ENCODE data around the gene KBTBD2.

KBTBD2 gene

GRCh38 chr7:32896564-32897347 is 5.2 kb upstream of the KBTBD2 start:
- no peak for TF ChIP-seq CTCF (conservative IDR thresholded peaks at IDR 0.05; ENCODE audit: low read depth, low read length)
- no peaks in the 10 kb centered on the region for H3K36me3 ChIP-seq (ENCODE audit: insufficient read depth)

GRCh38 chr7:32894171-32894570 is 2.6 kb upstream of the KBTBD2 start:
- Histone ChIP-seq H3K9ac (no peak overlapping the region), H3K27ac (no peak overlapping the region), H3K4me1 (ENCODE audit: low read depth, poor library complexity, severe bottlenecking) (peaks cover 23% of the 10 kb centered on the region), H3K36me3 (ENCODE audit: insufficient read depth) (no peaks in the 10 kb centered on the region), H3K79me2 (ENCODE audit: insufficient read depth, low read depth) (peaks cover 17% of the 10 kb centered on the region), H3K27me3 (ENCODE audit: insufficient read depth, low read depth) (no peaks in the 10 kb centered on the region), H3K4me2 (0 out of 2 replicates have a peak overlapping the region, but pooled peaks have one; percentile 74), H4K20me1 (ENCODE audit: insufficient read depth) (no peaks in the 10 kb centered on the region), H3K4me3 (IDR thresholded peaks at IDR 0.05; ENCODE audit: insufficient read depth, low read depth, low read length) (no peak overlapping the region), H2AFZ (ENCODE audit: low read depth) (peak overlapping the region; percentile 41; the same call in 1 of the 2 replicates)
- TF ChIP-seq CTCF (conservative IDR thresholded peaks at IDR 0.05; ENCODE audit: low read depth, low read length), result no peak

More at GRCh38 chr7:32896564-32897347, 5.2 kb upstream of the KBTBD2 start:
- Histone ChIP-seq H3K27me3 (ENCODE audit: insufficient read depth, low read depth) (no peaks in the 10 kb centered on the region), H4K20me1 (ENCODE audit: insufficient read depth) (no peaks in the 10 kb centered on the region), H3K4me1 (ENCODE audit: low read depth, poor library complexity, severe bottlenecking) (peaks cover 14% of the 10 kb centered on the region), H3K4me2 (no peak overlapping the region), H3K27ac (no peak overlapping the region), H3K79me2 (ENCODE audit: insufficient read depth, low read depth) (no peaks in the 10 kb centered on the region), H3K9ac (no peak overlapping the region), H2AFZ (ENCODE audit: low read depth) (no peak overlapping the region), H3K4me3 (IDR thresholded peaks at IDR 0.05; ENCODE audit: insufficient read depth, low read depth, low read length) (no peak overlapping the region)

GRCh38 chr7:32893722-32894121 is 2.2 kb upstream of the KBTBD2 start:
- Histone ChIP-seq H3K79me2 (ENCODE audit: insufficient read depth, low read depth) (peaks cover 22% of the 10 kb centered on the region), H3K4me1 (ENCODE audit: low read depth, poor library complexity, severe bottlenecking) (peaks cover 27% of the 10 kb centered on the region), H3K27ac (peak overlapping the region; percentile 97; the same call in 1 of the 2 replicates), H3K9ac (no peak overlapping the region), H3K27me3 (ENCODE audit: insufficient read depth, low read depth) (no peaks in the 10 kb centered on the region), H4K20me1 (ENCODE audit: insufficient read depth) (0 out of 2 replicates have a peak, but pooled peaks cover under 1% of the 10 kb centered on the region), H3K4me2 (peak overlapping the region; percentile 74; the same call in 1 of the 2 replicates), H2AFZ (ENCODE audit: low read depth) (peak overlapping the region; percentile 41; the same call in 1 of the 2 replicates), H3K36me3 (ENCODE audit: insufficient read depth) (no peaks in the 10 kb centered on the region), H3K4me3 (IDR thresholded peaks at IDR 0.05; ENCODE audit: insufficient read depth, low read depth, low read length) (no peak overlapping the region)
- no peak for TF ChIP-seq CTCF (conservative IDR thresholded peaks at IDR 0.05; ENCODE audit: low read depth, low read length)

- H4K20me1 ChIP-seq (ENCODE audit: insufficient read depth), result 0 out of 2 replicates have a peak, but pooled peaks cover 6% of the 10 kb centered on the region
- H3K4me3 ChIP-seq (IDR thresholded peaks at IDR 0.05; ENCODE audit: insufficient read depth, low read depth, low read length), result no peak overlapping the region
- peak overlapping the region; percentile 74 for H3K4me2 ChIP-seq
- no peak for TF ChIP-seq CTCF (conservative IDR thresholded peaks at IDR 0.05; ENCODE audit: low read depth, low read length)
- H3K4me1 ChIP-seq (ENCODE audit: low read depth, poor library complexity, severe bottlenecking), result peaks cover 33% of the 10 kb centered on the region
- no peaks in the 10 kb centered on the region for H3K36me3 ChIP-seq (ENCODE audit: insufficient read depth)
- H3K27ac ChIP-seq, result peak overlapping the region; percentile 97
- peak overlapping the region; percentile 96; the same call in 1 of the 2 replicates for H3K9ac ChIP-seq
- peak overlapping the region; percentile 41 for H2AFZ ChIP-seq (ENCODE audit: low read depth)
- H3K27me3 ChIP-seq (ENCODE audit: insufficient read depth, low read depth), result no peaks in the 10 kb centered on the region
- peaks cover 27% of the 10 kb centered on the region for H3K79me2 ChIP-seq (ENCODE audit: insufficient read depth, low read depth)
Measured at GRCh38 chr7:32893207-32893524, 1.6 kb upstream of the KBTBD2 start.
